Stimulated activated CD4-positive, alpha-beta T cell treated with anti-CD3 and anti-CD28 coated beads, Interleukin-4, amount 100 ng/mL, for 4 hours (primary cell): Measurements from ENCODE around the gene PCDH7.

Experiments used
- DNase-seq, 2 experiments: peaks; one replicate each; pipeline ENCODE4 v3.0.0-alpha.2; 2020

Gene PCDH7

DNA sequence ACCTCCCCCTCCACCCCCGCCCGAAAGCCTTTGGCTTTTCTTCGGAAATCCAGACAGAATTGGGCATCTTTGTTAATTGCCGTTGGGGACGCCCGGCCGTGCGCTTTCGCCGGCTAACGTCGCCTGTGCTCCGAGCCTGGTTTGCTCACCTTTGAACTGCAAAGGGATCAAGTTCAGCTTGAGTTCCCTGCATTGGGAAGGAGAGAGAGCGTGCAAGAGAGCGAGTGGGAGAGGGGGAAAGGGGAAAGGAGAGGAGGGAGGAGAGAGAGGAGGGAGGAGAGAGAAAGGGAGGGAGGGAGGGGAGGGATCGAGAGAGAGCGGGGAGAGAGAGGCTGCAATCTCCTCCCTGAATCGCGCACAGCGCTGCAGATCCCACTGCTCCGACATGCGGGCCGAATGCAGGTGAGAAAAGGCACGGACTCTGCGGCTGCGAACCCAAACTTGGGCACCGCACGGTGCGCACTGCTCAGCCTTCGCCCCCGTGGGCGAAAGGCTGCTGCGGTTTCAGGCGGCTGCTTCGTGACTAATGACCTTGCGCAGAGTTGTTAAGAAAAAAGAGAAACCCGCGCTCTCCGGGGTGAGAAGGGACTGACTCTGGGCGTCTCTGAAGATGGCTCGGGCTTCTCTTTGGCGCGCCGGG is at the start of gene PCDH7:
PCDH7 (plus strand) TSS at position 349 of the 640 bp plus-strand sequence. CDS start 1,054 bp downstream, outside the sequence.
- no peak for DNase-seq

DNA sequence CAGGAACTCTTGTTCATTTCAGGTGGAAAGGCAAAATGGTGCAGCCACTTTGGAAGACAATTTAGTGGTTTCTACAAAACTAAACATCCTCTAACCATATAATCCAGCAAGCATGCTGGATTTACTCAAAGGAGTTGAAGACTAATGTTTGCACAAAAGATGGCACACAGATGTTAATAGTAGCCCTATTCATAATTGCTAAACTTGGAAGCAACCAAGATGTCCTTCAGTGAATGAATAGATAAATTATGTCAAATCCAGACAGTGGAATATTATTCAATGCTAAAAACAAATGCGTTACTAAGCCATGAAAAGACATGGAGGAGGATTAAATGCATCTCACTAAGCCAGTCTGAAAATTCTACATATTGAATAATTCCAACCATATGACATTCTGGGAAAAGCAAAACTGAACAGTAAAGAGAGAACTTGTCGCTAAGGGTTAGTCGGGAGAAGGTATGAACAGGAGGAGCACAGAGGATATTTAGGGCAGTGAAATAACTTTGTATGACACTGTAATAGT is 48.2 kb upstream of the PCDH7 start:
- no peak for DNase-seq

GRCh38 chr4:30696191-30696590 is 24.0 kb upstream of the PCDH7 start:
- DNase-seq, result no peak

DNA sequence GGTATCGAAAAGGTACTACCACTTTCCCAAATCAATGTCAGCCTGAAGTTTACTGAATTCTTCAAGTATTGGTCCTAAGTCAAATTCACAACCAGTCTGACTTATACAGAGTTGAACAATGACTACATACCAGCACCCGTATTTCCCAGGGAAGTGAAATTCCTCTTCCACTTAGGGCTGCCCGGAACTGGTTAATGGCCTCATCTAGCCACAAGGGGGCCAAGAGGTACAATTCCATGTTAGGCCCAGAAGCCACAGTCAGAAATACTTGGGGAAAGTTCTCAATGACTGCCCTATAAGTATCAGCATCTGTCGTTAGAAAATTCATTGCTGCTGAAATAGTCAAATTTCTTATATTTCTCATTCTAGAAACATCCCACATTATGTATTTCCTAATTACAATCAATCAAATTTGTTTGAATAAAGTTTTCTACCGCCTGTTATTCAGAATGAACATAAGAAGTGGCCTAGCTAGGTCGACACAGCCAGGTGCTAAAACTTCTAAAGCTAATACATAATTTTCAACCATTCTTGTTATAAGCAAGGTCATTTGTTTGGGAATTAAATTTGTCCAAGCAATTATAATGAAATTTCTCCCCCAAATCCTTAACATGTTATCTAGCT is 5.6 kb upstream of the PCDH7 start:
- no peak for DNase-seq

DNA sequence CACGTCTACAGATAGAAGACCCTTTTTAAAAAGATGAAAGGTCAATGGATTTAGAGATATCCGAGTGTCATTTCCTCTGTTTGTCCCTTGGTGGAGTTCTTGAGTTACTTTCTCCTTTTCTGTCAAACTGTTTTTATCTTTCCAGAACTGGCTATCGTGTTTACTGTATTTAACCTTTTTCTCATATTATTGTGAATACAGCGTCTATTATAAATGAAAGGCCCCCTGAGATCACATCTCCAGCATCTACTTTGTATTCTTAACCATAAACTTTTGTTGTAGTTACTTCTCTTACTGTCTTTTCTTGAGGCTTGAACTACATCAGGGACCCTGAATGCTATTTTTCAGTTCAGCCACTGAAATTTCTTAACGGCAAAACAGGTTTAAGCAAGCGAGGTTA is 4.0 kb upstream of the PCDH7 start:
- no peak for DNase-seq

DNA sequence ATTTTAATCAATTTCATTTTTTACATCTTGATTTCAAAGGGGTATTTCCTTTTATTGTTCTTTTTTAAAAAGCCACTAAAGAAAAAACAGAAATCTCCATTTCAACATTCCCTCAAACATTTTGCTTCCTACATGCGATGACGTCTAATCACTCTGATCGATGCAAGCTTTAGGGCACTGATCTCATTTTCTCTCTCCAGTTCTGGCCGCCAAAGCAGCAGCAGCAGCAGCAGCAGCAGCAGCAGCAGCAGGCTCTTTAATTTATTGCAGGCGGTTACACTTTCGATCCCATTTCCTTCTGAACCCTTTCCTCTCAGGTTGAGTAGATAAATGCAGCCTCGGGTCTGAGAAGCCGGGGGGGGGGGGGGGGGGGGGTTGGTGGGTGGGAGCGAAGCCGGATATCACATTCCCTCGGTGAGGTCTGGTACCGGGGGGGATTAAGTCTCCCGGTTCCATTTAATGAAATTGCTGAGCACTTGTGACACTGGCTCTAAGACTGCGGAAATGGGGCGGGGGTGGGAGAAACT is 3.4 kb upstream of the PCDH7 start:
- no peak for DNase-seq

- DNase-seq, result no peak
These were observed 2.8 kb upstream of the PCDH7 start for GRCh38 chr4:30717208-30718020.

DNA sequence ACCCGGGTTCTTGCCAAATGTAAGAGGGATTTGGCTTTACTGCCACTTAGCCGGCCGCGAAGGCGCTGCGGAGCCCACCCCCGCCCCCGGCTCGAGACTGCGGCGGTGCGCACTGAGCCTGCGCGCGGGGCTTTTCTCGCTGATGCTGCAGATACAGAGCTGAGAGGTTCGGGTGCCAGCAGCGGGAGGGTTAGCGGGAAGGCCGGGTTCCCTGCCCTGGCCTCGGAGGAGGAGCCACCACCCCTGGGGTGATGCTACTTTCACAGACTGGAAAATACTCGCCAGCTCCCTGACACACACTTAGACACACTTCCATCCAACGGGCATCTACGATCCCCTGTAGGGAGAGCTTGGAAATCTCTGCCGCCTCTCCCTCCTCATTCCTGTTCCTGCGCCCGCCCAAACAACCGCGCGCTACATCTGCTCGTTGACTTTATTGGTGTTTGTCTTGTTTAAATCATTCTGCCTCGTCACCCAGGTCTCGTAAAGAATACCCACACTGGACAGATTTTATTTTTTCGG is 2.1 kb upstream of the PCDH7 start:
- DNase-seq, result no peak

DNA sequence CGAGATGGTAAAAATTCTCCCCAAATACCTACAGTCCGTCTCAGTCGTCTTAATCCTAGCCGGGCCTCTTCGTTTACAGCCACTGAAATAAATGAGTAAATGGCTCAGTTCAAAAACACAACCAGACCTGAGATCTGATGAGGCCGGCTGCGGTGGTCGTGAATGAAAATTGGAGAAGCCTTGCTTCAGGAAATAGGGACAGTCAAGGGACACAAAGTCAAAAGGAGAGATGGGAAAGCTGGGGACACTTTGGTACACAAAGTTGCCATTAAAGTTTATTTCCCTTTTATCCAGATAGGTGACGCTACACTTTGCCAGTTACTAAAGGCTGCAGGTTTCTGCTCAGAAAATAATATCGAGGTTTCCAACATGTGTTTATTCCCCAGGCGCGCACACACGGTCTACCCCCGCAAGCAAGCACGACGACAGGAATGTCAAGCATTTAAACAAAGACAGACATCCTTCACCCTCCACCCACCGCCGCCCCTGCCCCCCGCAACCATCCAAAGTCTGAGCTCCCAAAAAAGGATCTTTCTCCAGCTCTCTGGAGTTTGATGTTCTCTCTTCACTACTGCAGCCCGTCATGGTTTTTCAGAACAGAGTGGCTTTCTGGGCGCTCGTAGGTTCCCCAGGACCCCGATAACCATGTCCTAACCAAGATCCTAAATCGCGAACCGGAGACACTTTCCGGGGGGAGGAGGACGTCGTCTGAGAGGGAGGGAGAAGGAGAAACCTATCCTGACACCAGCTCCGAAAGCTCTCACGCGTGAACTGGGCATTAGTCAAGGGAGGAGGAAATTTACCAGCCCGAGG is 1.3 kb upstream of the PCDH7 start:
- no peak for DNase-seq

GRCh38 chr4:30719454-30720020 is 632 bp upstream of the PCDH7 start:
- no peak for DNase-seq

- no peak for DNase-seq
These were observed 554 bp downstream of the PCDH7 start for GRCh38 chr4:30720661-30721184.

- no peak for DNase-seq
These were observed 1.3 kb downstream of the PCDH7 start for GRCh38 chr4:30721185-30722091.

DNA sequence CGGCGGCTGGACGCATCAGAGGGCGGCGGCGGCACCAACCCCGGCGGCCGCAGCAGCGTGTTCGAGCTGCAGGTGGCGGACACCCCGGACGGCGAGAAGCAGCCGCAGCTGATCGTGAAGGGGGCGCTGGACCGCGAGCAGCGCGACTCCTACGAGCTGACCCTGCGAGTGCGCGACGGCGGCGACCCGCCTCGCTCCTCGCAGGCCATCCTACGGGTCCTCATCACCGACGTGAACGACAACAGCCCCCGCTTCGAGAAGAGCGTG is 1.9 kb downstream of the PCDH7 start:
- no peak for DNase-seq

DNA sequence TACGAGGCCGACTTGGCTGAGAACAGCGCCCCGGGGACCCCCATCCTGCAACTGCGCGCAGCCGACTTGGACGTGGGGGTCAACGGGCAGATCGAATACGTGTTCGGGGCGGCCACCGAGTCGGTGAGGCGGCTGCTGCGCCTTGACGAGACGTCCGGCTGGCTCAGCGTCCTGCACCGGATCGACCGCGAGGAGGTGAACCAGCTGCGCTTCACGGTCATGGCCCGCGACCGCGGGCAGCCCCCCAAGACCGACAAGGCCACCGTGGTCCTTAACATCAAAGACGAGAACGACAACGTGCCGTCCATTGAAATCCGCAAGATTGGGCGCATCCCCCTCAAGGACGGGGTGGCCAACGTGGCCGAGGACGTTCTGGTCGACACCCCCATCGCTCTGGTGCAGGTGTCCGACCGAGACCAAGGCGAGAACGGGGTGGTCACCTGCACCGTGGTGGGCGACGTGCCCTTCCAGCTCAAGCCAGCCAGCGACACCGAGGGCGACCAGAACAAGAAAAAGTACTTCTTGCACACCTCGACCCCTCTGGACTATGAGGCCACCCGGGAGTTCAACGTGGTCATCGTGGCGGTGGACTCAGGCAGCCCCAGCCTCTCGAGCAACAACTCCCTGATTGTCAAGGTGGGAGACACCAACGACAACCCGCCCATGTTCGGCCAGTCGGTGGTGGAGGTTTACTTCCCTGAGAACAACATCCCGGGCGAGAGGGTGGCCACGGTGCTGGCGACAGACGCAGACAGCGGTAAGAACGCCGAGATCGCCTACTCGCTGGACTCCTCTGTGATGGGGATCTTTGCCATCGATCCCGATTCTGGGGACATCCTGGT is 2.4 kb downstream of the PCDH7 start:
- no peak for DNase-seq

GRCh38 chr4:30723201-30723955 is 3.2 kb downstream of the PCDH7 start:
- no peak for DNase-seq

DNA sequence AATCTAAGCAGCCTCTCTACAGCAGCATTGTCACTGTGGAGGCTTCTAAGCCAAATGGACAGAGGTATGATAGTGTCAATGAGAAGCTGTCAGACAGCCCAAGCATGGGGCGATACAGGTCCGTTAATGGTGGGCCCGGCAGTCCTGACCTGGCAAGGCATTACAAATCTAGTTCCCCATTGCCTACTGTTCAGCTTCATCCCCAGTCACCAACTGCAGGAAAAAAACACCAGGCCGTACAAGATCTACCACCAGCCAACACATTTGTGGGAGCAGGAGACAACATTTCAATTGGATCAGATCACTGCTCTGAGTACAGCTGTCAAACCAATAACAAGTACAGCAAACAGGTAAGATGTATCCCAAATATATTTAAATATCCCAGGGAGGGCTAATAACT is 4.1 kb downstream of the PCDH7 start:
- DNase-seq, result no peak

DNA sequence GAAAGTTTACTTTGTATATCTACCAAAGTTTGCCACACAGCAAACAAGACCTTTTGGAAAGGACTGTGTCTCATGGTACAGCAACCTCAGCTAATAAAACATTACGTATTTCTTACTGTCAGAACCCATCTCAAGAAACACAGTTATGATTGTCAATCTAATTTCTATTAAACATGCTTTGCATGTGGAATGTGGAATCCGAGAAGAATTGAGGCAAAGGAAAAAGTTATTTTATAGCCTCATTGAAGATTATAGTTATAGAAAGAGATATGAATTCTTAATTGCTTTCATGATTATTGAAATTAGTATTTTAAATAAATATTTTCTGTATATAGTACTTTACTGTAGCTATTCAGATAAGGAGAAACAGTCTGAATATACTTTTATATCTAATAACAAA is 5.4 kb downstream of the PCDH7 start:
- no peak for DNase-seq

DNA sequence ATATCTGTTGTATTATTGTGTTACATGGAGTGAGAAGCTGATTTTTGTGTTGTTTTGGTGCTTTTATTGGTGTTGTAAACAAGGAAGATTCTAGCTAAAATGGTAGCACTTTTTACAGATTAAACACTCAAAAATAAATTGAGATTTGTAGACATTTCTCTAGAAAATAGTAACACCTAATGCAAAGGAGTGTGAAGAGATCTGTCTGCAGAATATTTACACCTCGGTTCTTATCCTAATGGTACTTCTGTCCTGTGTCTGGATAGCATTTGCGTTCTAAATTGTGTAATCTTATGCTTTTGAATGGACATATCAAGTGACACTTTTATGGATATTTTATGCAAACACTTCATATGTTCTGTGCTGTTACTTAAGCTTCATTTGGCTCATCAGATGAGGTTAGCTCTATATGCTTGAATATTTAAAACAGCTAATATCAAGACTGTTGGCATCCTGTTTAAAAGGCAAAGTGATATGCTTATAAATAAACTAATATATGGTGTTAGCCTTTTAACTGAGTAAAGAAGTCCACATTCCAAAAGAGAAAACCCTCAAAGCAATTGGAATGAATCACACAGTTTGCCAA is 6.0 kb downstream of the PCDH7 start:
- DNase-seq, result no peak

- DNase-seq, result no peak
These were observed 7.2 kb downstream of the PCDH7 start for GRCh38 chr4:30727409-30727808.
